Measurements from ENCODE around the gene SMCO2.

GRCh38 chr12:27505761-27506160 is 59.2 kb downstream of the SMCO2 start:
- TF ChIP-seq POLR2A (IDR thresholded peaks at IDR 0.05): no peak
- TF ChIP-seq CTCF (IDR thresholded peaks at IDR 0.05): no peak
- TF ChIP-seq POLR2AphosphoS5 (IDR thresholded peaks at IDR 0.05): no peak
